ENCODE measurements around the gene MYOM3. TPM values are rescaled to one million over a fixed set of nuclear protein-coding genes. Genes with fewer than 3 reads are reported as not detected.

Gene MYOM3
- total and polyA plus RNA-seq, 4 donors: 0.11 to 0.98 (median 0.31) TPM

- DNase-seq (ENCODE audit: low read depth in 4 of 6, low spot score in 6 of 6): no peak
Observed at GRCh38 chr1:24139222-24139489, 27.2 kb upstream of the MYOM3 start.

GRCh38 chr1:24138476-24139221 is 26.7 kb upstream of the MYOM3 start:
- no peak for DNase-seq (ENCODE audit: low read depth in 4 of 6, low spot score in 6 of 6)

More at GRCh38 chr1:24139222-24139489, 27.2 kb upstream of the MYOM3 start:
- Histone ChIP-seq H3K27ac (ENCODE audit: low read depth, low read length) (no peak overlapping the region), H3K36me3 (ENCODE audit: control insufficient read depth, insufficient read depth, low read length) (no peaks in the 10 kb centered on the region), H3K4me1 (ENCODE audit: control insufficient read depth, insufficient read depth, low read length) (no peaks in the 10 kb centered on the region), H3K27me3 (ENCODE audit: control insufficient read depth, insufficient read depth, low read length) (no peaks in the 10 kb centered on the region), H3K9me3 (ENCODE audit: control insufficient read depth, insufficient read depth, low read length) (no peaks in the 10 kb centered on the region), H3K4me3 (ENCODE audit: low read depth, low read length) (no peak overlapping the region)
- WGBS (ENCODE audit: insufficient coverage): no CpG with 5 or more reads among the region's 2 CpGs

GRCh38 chr1:24136956-24137539 is 25.1 kb upstream of the MYOM3 start:
- Histone ChIP-seq H3K4me3 (ENCODE audit: low read depth, low read length) (no peak overlapping the region), H3K36me3 (ENCODE audit: control insufficient read depth, insufficient read depth, low read length) (no peaks in the 10 kb centered on the region), H3K9me3 (ENCODE audit: control insufficient read depth, insufficient read depth, low read length) (no peaks in the 10 kb centered on the region), H3K27me3 (ENCODE audit: control insufficient read depth, insufficient read depth, low read length) (no peaks in the 10 kb centered on the region), H3K27ac (ENCODE audit: low read depth, low read length) (no peak overlapping the region), H3K4me1 (ENCODE audit: control insufficient read depth, insufficient read depth, low read length) (no peaks in the 10 kb centered on the region)
- 68% methylated on average over 13 of the region's 15 CpGs for WGBS (ENCODE audit: insufficient coverage)
- DNase-seq (ENCODE audit: low read depth in 4 of 6, low spot score in 6 of 6): no peak

More at GRCh38 chr1:24138476-24139221, 26.7 kb upstream of the MYOM3 start:
- Histone ChIP-seq H3K36me3 (ENCODE audit: control insufficient read depth, insufficient read depth, low read length) (no peaks in the 10 kb centered on the region), H3K4me1 (ENCODE audit: control insufficient read depth, insufficient read depth, low read length) (no peaks in the 10 kb centered on the region), H3K4me3 (ENCODE audit: low read depth, low read length) (no peak overlapping the region), H3K27ac (ENCODE audit: low read depth, low read length) (no peak overlapping the region), H3K27me3 (ENCODE audit: control insufficient read depth, insufficient read depth, low read length) (no peaks in the 10 kb centered on the region), H3K9me3 (ENCODE audit: control insufficient read depth, insufficient read depth, low read length) (no peaks in the 10 kb centered on the region)
- WGBS (ENCODE audit: insufficient coverage): 64% methylated on average over 10 of the region's 13 CpGs

GRCh38 chr1:24134376-24134775 is 22.4 kb upstream of the MYOM3 start:
- Histone ChIP-seq H3K4me1 (ENCODE audit: control insufficient read depth, insufficient read depth, low read length) (no peaks in the 10 kb centered on the region), H3K4me3 (ENCODE audit: low read depth, low read length) (no peak overlapping the region), H3K9me3 (ENCODE audit: control insufficient read depth, insufficient read depth, low read length) (peaks cover 2% of the 10 kb centered on the region), H3K27ac (ENCODE audit: low read depth, low read length) (no peak overlapping the region), H3K36me3 (ENCODE audit: control insufficient read depth, insufficient read depth, low read length) (no peaks in the 10 kb centered on the region), H3K27me3 (ENCODE audit: control insufficient read depth, insufficient read depth, low read length) (no peaks in the 10 kb centered on the region)
- DNase-seq (ENCODE audit: low read depth in 4 of 6, low spot score in 6 of 6): no peak
- WGBS (ENCODE audit: insufficient coverage): no CpG with 5 or more reads among the region's 3 CpGs

GRCh38 chr1:24133819-24134218 is 21.9 kb upstream of the MYOM3 start:
- WGBS (ENCODE audit: insufficient coverage): no CpG with 5 or more reads among the region's 1 CpG
- Histone ChIP-seq H3K4me1 (ENCODE audit: control insufficient read depth, insufficient read depth, low read length) (no peaks in the 10 kb centered on the region), H3K9me3 (ENCODE audit: control insufficient read depth, insufficient read depth, low read length) (peaks cover 2% of the 10 kb centered on the region), H3K36me3 (ENCODE audit: control insufficient read depth, insufficient read depth, low read length) (no peaks in the 10 kb centered on the region), H3K27ac (ENCODE audit: low read depth, low read length) (no peak overlapping the region), H3K27me3 (ENCODE audit: control insufficient read depth, insufficient read depth, low read length) (no peaks in the 10 kb centered on the region), H3K4me3 (ENCODE audit: low read depth, low read length) (no peak overlapping the region)
- DNase-seq (ENCODE audit: low read depth in 4 of 6, low spot score in 6 of 6): no peak

- no peaks in the 10 kb centered on the region for H3K36me3 ChIP-seq (ENCODE audit: control insufficient read depth, insufficient read depth, low read length)
- H3K4me1 ChIP-seq (ENCODE audit: control insufficient read depth, insufficient read depth, low read length): no peaks in the 10 kb centered on the region
- no peak for DNase-seq (ENCODE audit: low read depth in 4 of 6, low spot score in 6 of 6)
- H3K27ac ChIP-seq (ENCODE audit: low read depth, low read length): no peak overlapping the region
- H3K9me3 ChIP-seq (ENCODE audit: control insufficient read depth, insufficient read depth, low read length): peaks cover 2% of the 10 kb centered on the region
- H3K27me3 ChIP-seq (ENCODE audit: control insufficient read depth, insufficient read depth, low read length): no peaks in the 10 kb centered on the region
- no peak overlapping the region for H3K4me3 ChIP-seq (ENCODE audit: low read depth, low read length)
- 100% methylated on average over 1 of the region's 3 CpGs for WGBS (ENCODE audit: insufficient coverage)
Observed at GRCh38 chr1:24130385-24130784, 18.4 kb upstream of the MYOM3 start.

GRCh38 chr1:24127801-24128363 is 15.9 kb upstream of the MYOM3 start:
- no peaks in the 10 kb centered on the region for H3K4me1 ChIP-seq (ENCODE audit: control insufficient read depth, insufficient read depth, low read length)
- 84% methylated on average over 6 of the region's 7 CpGs for WGBS (ENCODE audit: insufficient coverage)
- peaks cover 2% of the 10 kb centered on the region for H3K27me3 ChIP-seq (ENCODE audit: control insufficient read depth, insufficient read depth, low read length)
- DNase-seq (ENCODE audit: low read depth in 4 of 6, low spot score in 6 of 6): no peak
- H3K9me3 ChIP-seq (ENCODE audit: control insufficient read depth, insufficient read depth, low read length): peaks cover 2% of the 10 kb centered on the region
- no peak overlapping the region for H3K27ac ChIP-seq (ENCODE audit: low read depth, low read length)
- H3K36me3 ChIP-seq (ENCODE audit: control insufficient read depth, insufficient read depth, low read length): no peaks in the 10 kb centered on the region
- no peak overlapping the region for H3K4me3 ChIP-seq (ENCODE audit: low read depth, low read length)

GRCh38 chr1:24127134-24127800 is 15.3 kb upstream of the MYOM3 start:
- H3K9me3 ChIP-seq (ENCODE audit: control insufficient read depth, insufficient read depth, low read length): peaks cover 2% of the 10 kb centered on the region
- H3K27ac ChIP-seq (ENCODE audit: low read depth, low read length): no peak overlapping the region
- peaks cover 2% of the 10 kb centered on the region for H3K27me3 ChIP-seq (ENCODE audit: control insufficient read depth, insufficient read depth, low read length)
- no CpG with 5 or more reads among the region's 3 CpGs for WGBS (ENCODE audit: insufficient coverage)
- no peaks in the 10 kb centered on the region for H3K36me3 ChIP-seq (ENCODE audit: control insufficient read depth, insufficient read depth, low read length)
- no peak overlapping the region for H3K4me3 ChIP-seq (ENCODE audit: low read depth, low read length)
- DNase-seq (ENCODE audit: low read depth in 4 of 6, low spot score in 6 of 6): no peak
- no peaks in the 10 kb centered on the region for H3K4me1 ChIP-seq (ENCODE audit: control insufficient read depth, insufficient read depth, low read length)

- H3K27ac ChIP-seq (ENCODE audit: low read depth, low read length): no peak overlapping the region
- WGBS (ENCODE audit: insufficient coverage): no CpG with 5 or more reads among the region's 5 CpGs
- no peak for DNase-seq (ENCODE audit: low read depth in 4 of 6, low spot score in 6 of 6)
- H3K9me3 ChIP-seq (ENCODE audit: control insufficient read depth, insufficient read depth, low read length): peaks cover 2% of the 10 kb centered on the region
- H3K36me3 ChIP-seq (ENCODE audit: control insufficient read depth, insufficient read depth, low read length): no peaks in the 10 kb centered on the region
- no peak overlapping the region for H3K4me3 ChIP-seq (ENCODE audit: low read depth, low read length)
- peaks cover 2% of the 10 kb centered on the region for H3K27me3 ChIP-seq (ENCODE audit: control insufficient read depth, insufficient read depth, low read length)
- H3K4me1 ChIP-seq (ENCODE audit: control insufficient read depth, insufficient read depth, low read length): no peaks in the 10 kb centered on the region
Observed at GRCh38 chr1:24126672-24127023, 14.7 kb upstream of the MYOM3 start.
